Esophagus squamous epithelium (tissue), 5 donors: ENCODE results near the gene HAO2. TPM values are rescaled to one million over a fixed set of nuclear protein-coding genes. Genes with fewer than 3 reads are reported as not detected.

Experiments used
- DNase-seq: peaks from one replicate; lab custom pipeline; 2025; lab: John Stamatoyannopoulos, UW
- H3K27ac ChIP-seq, 4 donors: fragments of 200-600 bp; sonication (generic); one replicate each; pipeline ENCODE4 v1.5.1; 2016 to 2019; ENCODE audit warnings: mild to moderate bottlenecking in 1 of 4
- H3K27me3 ChIP-seq, 4 donors: fragments of 200-600 bp; sonication (generic); 1 replicate in 3 of 4; 2 replicates in 1 of 4; pipeline versions ENCODE4 v1.5.1 to v1.6.0; 2017 to 2021; ENCODE audit warnings: antibody characterized with exemption in 1 of 4
- H3K36me3 ChIP-seq, 3 donors: fragments of 200-600 bp; sonication (generic); one replicate each; pipeline ENCODE4 v1.5.1; 2016 to 2019
- H3K4me1 ChIP-seq, 3 donors: fragments of 200-600 bp; sonication (generic); one replicate each; pipeline ENCODE4 v1.5.1; 2017 to 2019
- H3K4me3 ChIP-seq, 4 donors: fragments of 200-600 bp; sonication (generic); 1 replicate in 3 of 4; 2 replicates in 1 of 4; pipeline ENCODE4 v1.5.1; 2016 to 2019; ENCODE audit warnings: mild to moderate bottlenecking in 2 of 4, moderate library complexity in 1 of 4
- H3K9me3 ChIP-seq, 3 donors: fragments of 200-600 bp; sonication (generic); one replicate each; pipeline ENCODE4 v1.5.1; 2016 to 2019
- CTCF ChIP-seq, 6 experiments: fragments of 450-650 bp in 4 of 6; fragments of 200-600 bp in 2 of 6; sonication (generic) in 2 of 6; IDR thresholded peaks; one replicate each; pipeline ENCODE4 v1.5.1; 2016 to 2019; ENCODE audit warnings: antibody characterized with exemption in 6 of 6, mild to moderate bottlenecking in 4 of 6, moderate library complexity in 4 of 6
- POLR2A ChIP-seq, 4 donors: fragments of 450-650 bp; IDR thresholded peaks; one replicate each; pipeline ENCODE4 v1.6.1; 2017; ENCODE audit warnings: antibody characterized with exemption in 4 of 4, mild to moderate bottlenecking in 4 of 4, moderate library complexity in 3 of 4
- WGBS, 2 donors: methylation state at CpG; one replicate each; pipeline ENCODE4 v1.1.5; 2018; 5-methylcytosine and 5-hydroxymethylcytosine counted together
- intact Hi-C: fragments of 100-400 bp; cut with DNase I; formaldehyde crosslinking; loops from one replicate; pipeline ENCODE4 v1.15.0; 2022
- total RNA-seq, 4 donors: library from RNA; depleted of rRNA; stranded (reverse); fragments of >200 nt; gene quantifications; one replicate each; pipeline ENCODE4 v1.1.0, GENCODE V29; 2016
- donor health status: DM: yes; HTN: yes; CAD: no.

The HAO2 gene
- total RNA-seq, 4 donors from 2014 or later: not detected

DNA sequence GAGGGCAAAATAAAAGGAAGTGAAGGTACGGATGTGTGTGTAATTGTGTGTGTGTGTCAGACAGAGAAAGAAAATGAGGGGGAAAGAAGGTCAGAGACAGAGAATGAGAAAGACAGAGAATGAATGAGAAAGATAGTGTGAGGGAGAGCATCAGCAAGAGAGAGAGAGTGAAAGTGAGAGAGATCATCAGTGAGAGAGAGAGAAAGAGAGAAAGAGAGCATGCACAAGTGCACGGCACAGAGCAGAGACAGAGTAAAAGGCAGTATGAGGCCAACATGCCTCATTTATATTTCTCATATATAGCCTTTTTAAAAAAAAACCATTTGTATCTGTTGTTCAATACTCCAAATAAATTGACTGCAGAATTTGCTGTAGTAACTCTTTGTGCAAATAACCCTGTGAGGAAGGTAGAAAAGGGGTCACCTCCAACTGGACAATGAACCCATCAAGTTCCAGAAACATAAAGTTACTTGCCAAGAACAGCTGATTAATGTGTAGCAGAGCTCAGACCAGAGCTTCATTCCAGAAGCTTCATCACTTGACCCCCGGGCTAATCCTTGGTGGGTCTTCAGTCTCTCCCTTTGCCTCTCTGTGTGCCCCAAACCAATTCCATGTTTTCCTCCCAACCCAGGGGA is 47.5 kb downstream of the HAO2 start:
- no peaks in the 10 kb centered on the region for H3K27me3 ChIP-seq
- no peaks in the 10 kb centered on the region for H3K36me3 ChIP-seq
- WGBS, 2 donors: 64 to 73% methylated on average over 3 of the region's 3 CpGs
- no peaks in the 10 kb centered on the region for H3K9me3 ChIP-seq
- H3K27ac ChIP-seq: no peak overlapping the region
- H3K4me3 ChIP-seq: no peak overlapping the region
- intact Hi-C loops: no loop called here
- no peaks in the 10 kb centered on the region for H3K4me1 ChIP-seq
- no peak for DNase-seq
- TF ChIP-seq CTCF (IDR thresholded peaks at IDR 0.05): no peak
- TF ChIP-seq POLR2A (IDR thresholded peaks at IDR 0.05): no peak

DNA sequence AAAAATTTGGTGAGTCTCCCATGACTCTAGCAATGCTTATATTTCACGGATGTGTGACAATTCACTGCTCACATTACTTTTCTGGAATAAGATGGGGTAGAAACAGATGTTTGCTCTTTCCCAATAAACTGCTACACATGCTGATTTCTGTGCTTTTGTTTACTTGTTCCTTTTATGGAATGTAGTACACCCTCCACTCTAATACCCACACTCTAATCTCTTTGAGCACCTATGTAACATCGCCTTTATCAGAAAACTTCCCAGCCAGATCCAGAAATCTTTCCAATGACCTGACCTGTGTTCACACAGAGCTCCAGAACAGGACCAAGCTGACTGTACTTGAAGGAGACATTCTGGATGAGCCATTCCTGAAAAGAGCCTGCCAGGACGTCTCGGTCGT is 50.5 kb downstream of the HAO2 start:
- no peak for DNase-seq
- H3K4me1 ChIP-seq: no peaks in the 10 kb centered on the region
- H3K27ac ChIP-seq: no peak overlapping the region
- TF ChIP-seq POLR2A (IDR thresholded peaks at IDR 0.05) (no peak), CTCF (IDR thresholded peaks at IDR 0.05) (no peak)
- WGBS, 2 donors: 77 to 82% methylated on average over 5 of the region's 5 CpGs
- no peaks in the 10 kb centered on the region for H3K36me3 ChIP-seq
- no peaks in the 10 kb centered on the region for H3K27me3 ChIP-seq
- intact Hi-C loops: no loop called here
- H3K9me3 ChIP-seq: no peaks in the 10 kb centered on the region
- no peak overlapping the region for H3K4me3 ChIP-seq

GRCh38 chr1:119420638-119421037 is 52.1 kb downstream of the HAO2 start:
- TF ChIP-seq CTCF (IDR thresholded peaks at IDR 0.05) (no peak), POLR2A (IDR thresholded peaks at IDR 0.05) (no peak)
- H3K4me3 ChIP-seq: no peak overlapping the region
- H3K36me3 ChIP-seq: no peaks in the 10 kb centered on the region
- DNase-seq: no peak
- no peaks in the 10 kb centered on the region for H3K4me1 ChIP-seq
- no peaks in the 10 kb centered on the region for H3K9me3 ChIP-seq
- no peaks in the 10 kb centered on the region for H3K27me3 ChIP-seq
- intact Hi-C loops: no loop called here
- no peak overlapping the region for H3K27ac ChIP-seq

- no peaks in the 10 kb centered on the region for H3K4me1 ChIP-seq
- no peak overlapping the region for H3K4me3 ChIP-seq
- H3K27me3 ChIP-seq: no peaks in the 10 kb centered on the region
- no peak for TF ChIP-seq POLR2A (IDR thresholded peaks at IDR 0.05)
- TF ChIP-seq CTCF (IDR thresholded peaks at IDR 0.05): no peak
- H3K9me3 ChIP-seq: no peaks in the 10 kb centered on the region
- no peak for DNase-seq
- H3K27ac ChIP-seq: no peak overlapping the region
- intact Hi-C loops: no loop called here
- no peaks in the 10 kb centered on the region for H3K36me3 ChIP-seq
These were observed 54.0 kb downstream of the HAO2 start for GRCh38 chr1:119422631-119423030.

DNA sequence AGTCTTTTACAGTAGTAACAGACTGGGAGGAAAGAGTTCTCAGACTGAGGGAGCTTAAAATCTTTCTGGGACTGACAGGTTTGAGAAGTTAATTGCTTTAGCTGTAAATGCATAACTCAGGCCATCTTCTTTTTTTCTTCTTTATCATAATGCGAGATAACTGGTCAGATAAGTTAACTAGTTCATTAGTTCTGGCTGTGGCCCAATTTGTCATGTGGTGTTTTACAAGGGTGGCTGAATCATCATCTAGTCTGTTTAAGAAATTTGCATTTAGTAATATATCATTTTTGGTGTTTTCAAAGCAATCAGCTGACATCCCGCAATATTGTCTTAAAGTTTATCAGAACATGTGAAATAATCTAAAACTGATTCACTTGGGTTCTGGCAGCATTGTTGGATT is 60.4 kb downstream of the HAO2 start:
- no peak for DNase-seq
- no peaks in the 10 kb centered on the region for H3K9me3 ChIP-seq
- no peaks in the 10 kb centered on the region for H3K27me3 ChIP-seq
- WGBS, 2 donors: 64 to 79% methylated on average over 2 of the region's 2 CpGs
- TF ChIP-seq CTCF (IDR thresholded peaks at IDR 0.05): no peak
- no peak for TF ChIP-seq POLR2A (IDR thresholded peaks at IDR 0.05)
- H3K36me3 ChIP-seq: no peaks in the 10 kb centered on the region
- no peak overlapping the region for H3K27ac ChIP-seq
- H3K4me1 ChIP-seq: no peaks in the 10 kb centered on the region
- H3K4me3 ChIP-seq: no peak overlapping the region
- intact Hi-C loops: no loop called here
